Suprapubic skin (tissue), 4 donors: ENCODE measurements around the gene PSMD10.

Experiments used
- CTCF ChIP-seq, 2 donors: fragments of 200-600 bp in 1 of 2; fragments of 450-650 bp in 1 of 2; sonication (generic) in 1 of 2; IDR thresholded peaks; one replicate each; pipeline ENCODE4 v1.5.1; 2016 to 2019; ENCODE audit warnings: antibody characterized with exemption in 2 of 2, mild to moderate bottlenecking in 1 of 2, moderate library complexity in 1 of 2
- EP300 ChIP-seq: sonication (generic); formaldehyde crosslinking; IDR thresholded peaks from one replicate; pipeline ENCODE4 v1.6.1; 2017; ENCODE audit warnings: antibody characterized with exemption
- POLR2A ChIP-seq, 2 donors: fragments of 450-650 bp; IDR thresholded peaks; one replicate each; pipeline ENCODE4 v1.6.1; 2017; ENCODE audit warnings: antibody characterized with exemption in 2 of 2, mild to moderate bottlenecking in 2 of 2, moderate library complexity in 2 of 2
- POLR2AphosphoS5 ChIP-seq, 3 donors: sonication (generic); formaldehyde crosslinking; IDR thresholded peaks; one replicate each; pipeline ENCODE4 v1.6.1; 2017; ENCODE audit warnings: antibody characterized with exemption in 3 of 3

GRCh38 chrX:108105473-108105872, 14.1 kb upstream of the PSMD10 start:
- no peak for TF ChIP-seq CTCF (IDR thresholded peaks at IDR 0.05)
- no peak for TF ChIP-seq EP300
- no peak for TF ChIP-seq POLR2AphosphoS5 (IDR thresholded peaks at IDR 0.05)
- TF ChIP-seq POLR2A (IDR thresholded peaks at IDR 0.05): no peak
